ENCODE measurements around the gene DIP2A. TPM values are rescaled to one million over a fixed set of nuclear protein-coding genes. Genes with fewer than 3 reads are reported as not detected.
A peak's percentile ranks its signal among the peaks of the same experiment; 100 is the strongest.
"Not testable (repeated sequence)": the region's sequence is repeated elsewhere in the genome, so short reads cannot be mapped to it uniquely, and the experiment has no call there.

The DIP2A gene
- total RNA-seq, 2 donors from 2014 or later: 51.0 to 52.2 TPM

GRCh38 chr21:46517361-46517760 is 58.7 kb downstream of the DIP2A start:
- H3K27ac Mint-ChIP-seq: no peak overlapping the region

GRCh38 chr21:46518983-46519583 is 60.4 kb downstream of the DIP2A start:
- H3K4me1 Mint-ChIP-seq: no peaks in the 10 kb centered on the region
- no peak overlapping the region for H3K27ac ChIP-seq (ENCODE audit: low read depth, low read length)
- H3K4me1 ChIP-seq (ENCODE audit: control insufficient read depth, insufficient read depth, low read length): no peaks in the 10 kb centered on the region

More at GRCh38 chr21:46517361-46517760, 58.7 kb downstream of the DIP2A start:
- no peaks in the 10 kb centered on the region for H3K9me3 Mint-ChIP-seq
- H3K36me3 Mint-ChIP-seq (ENCODE audit: low read depth): peaks cover 53% of the 10 kb centered on the region
- H3K4me1 ChIP-seq (ENCODE audit: control insufficient read depth, insufficient read depth, low read length): no peaks in the 10 kb centered on the region
- TF ChIP-seq CTCF (conservative IDR thresholded peaks at IDR 0.05): no peak
- H3K9me3 ChIP-seq (ENCODE audit: control insufficient read depth, low read length): peaks cover 7% of the 10 kb centered on the region
- DNase-seq: no peak
- peaks cover 54% of the 10 kb centered on the region for H3K36me3 ChIP-seq (ENCODE audit: control insufficient read depth, insufficient read depth, low read length)
- no peak overlapping the region for H3K9ac ChIP-seq (ENCODE audit: extremely low read depth, low read length, poor library complexity, severe bottlenecking)
- H3K4me3 ChIP-seq (ENCODE audit: low read length): no peak overlapping the region
- H3K4me1 Mint-ChIP-seq: no peaks in the 10 kb centered on the region
- no peak overlapping the region for H3K4me3 Mint-ChIP-seq
- no peaks in the 10 kb centered on the region for H3K27me3 Mint-ChIP-seq (ENCODE audit: insufficient read depth)
- no peaks in the 10 kb centered on the region for H3K27me3 ChIP-seq (ENCODE audit: control insufficient read depth, insufficient read depth, low read length, poor library complexity, severe bottlenecking)
- WGBS, 2 experiments (ENCODE audit: insufficient coverage in 1 of 2, insufficient read length in 1 of 2): 83 to 95% methylated on average over 6 of the region's 6 CpGs
- H3K27ac ChIP-seq (ENCODE audit: low read depth, low read length): no peak overlapping the region

GRCh38 chr21:46527393-46527792 is 68.7 kb downstream of the DIP2A start:
- Mint-ChIP-seq H3K36me3 (ENCODE audit: low read depth) (peaks cover 23% of the 10 kb centered on the region), H3K27ac (peak overlapping the region; percentile 55)
- H3K9me3 Mint-ChIP-seq; H3K4me3 Mint-ChIP-seq; H3K4me1 Mint-ChIP-seq; H3K27me3 ChIP-seq (ENCODE audit: control insufficient read depth, insufficient read depth, low read length, poor library complexity, severe bottlenecking); H3K4me1 ChIP-seq (ENCODE audit: control insufficient read depth, insufficient read depth, low read length); H3K27ac ChIP-seq (ENCODE audit: low read depth, low read length); DNase-seq; H3K27me3 Mint-ChIP-seq (ENCODE audit: insufficient read depth); H3K9ac ChIP-seq (ENCODE audit: extremely low read depth, low read length, poor library complexity, severe bottlenecking); H3K4me3 ChIP-seq (ENCODE audit: low read length); H3K9me3 ChIP-seq (ENCODE audit: control insufficient read depth, low read length): not testable (repeated sequence)
- WGBS, 2 experiments (ENCODE audit: insufficient coverage in 1 of 2, insufficient read length in 1 of 2): 84 to 90% methylated on average over 5 to 8 of the region's 8 CpGs
- H3K36me3 ChIP-seq (ENCODE audit: control insufficient read depth, insufficient read depth, low read length): peaks cover 41% of the 10 kb centered on the region

More at GRCh38 chr21:46518983-46519583, 60.4 kb downstream of the DIP2A start:
- H3K4me3 Mint-ChIP-seq: no peak overlapping the region
- H3K36me3 Mint-ChIP-seq (ENCODE audit: low read depth): peaks cover 44% of the 10 kb centered on the region
- Histone ChIP-seq H3K9me3 (ENCODE audit: control insufficient read depth, low read length) (peaks cover 7% of the 10 kb centered on the region), H3K9ac (ENCODE audit: extremely low read depth, low read length, poor library complexity, severe bottlenecking) (no peak overlapping the region), H3K36me3 (ENCODE audit: control insufficient read depth, insufficient read depth, low read length) (peaks cover 47% of the 10 kb centered on the region), H3K4me3 (ENCODE audit: low read length) (no peak overlapping the region), H3K27me3 (ENCODE audit: control insufficient read depth, insufficient read depth, low read length, poor library complexity, severe bottlenecking) (no peaks in the 10 kb centered on the region)
- WGBS, 2 experiments (ENCODE audit: insufficient coverage in 1 of 2, insufficient read length in 1 of 2): 91 to 93% methylated on average over 3 to 4 of the region's 4 CpGs
- no peaks in the 10 kb centered on the region for H3K27me3 Mint-ChIP-seq (ENCODE audit: insufficient read depth)
- H3K27ac Mint-ChIP-seq: no peak overlapping the region
- no peaks in the 10 kb centered on the region for H3K9me3 Mint-ChIP-seq
- no peak for TF ChIP-seq CTCF (conservative IDR thresholded peaks at IDR 0.05)
- DNase-seq: no peak

GRCh38 chr21:46527801-46528200 is 69.1 kb downstream of the DIP2A start:
- Histone ChIP-seq H3K4me1 (ENCODE audit: control insufficient read depth, insufficient read depth, low read length) (no peaks in the 10 kb centered on the region), H3K27me3 (ENCODE audit: control insufficient read depth, insufficient read depth, low read length, poor library complexity, severe bottlenecking) (no peaks in the 10 kb centered on the region), H3K27ac (ENCODE audit: low read depth, low read length) (no peak overlapping the region), H3K4me3 (ENCODE audit: low read length) (no peak overlapping the region), H3K9ac (ENCODE audit: extremely low read depth, low read length, poor library complexity, severe bottlenecking) (no peak overlapping the region), H3K36me3 (ENCODE audit: control insufficient read depth, insufficient read depth, low read length) (peaks cover 38% of the 10 kb centered on the region), H3K9me3 (ENCODE audit: control insufficient read depth, low read length) (no peaks in the 10 kb centered on the region)
- Mint-ChIP-seq H3K9me3 (no peaks in the 10 kb centered on the region), H3K27ac (peak overlapping the region; percentile 55), H3K36me3 (ENCODE audit: low read depth) (peaks cover 24% of the 10 kb centered on the region), H3K27me3 (ENCODE audit: insufficient read depth) (no peaks in the 10 kb centered on the region), H3K4me1 (no peaks in the 10 kb centered on the region), H3K4me3 (no peak overlapping the region)
- TF ChIP-seq CTCF (conservative IDR thresholded peaks at IDR 0.05): no peak
- WGBS, 2 experiments (ENCODE audit: insufficient coverage in 1 of 2, insufficient read length in 1 of 2): 94 to 100% methylated on average over 2 to 4 of the region's 4 CpGs
- DNase-seq: no peak

Measured in endodermal cell (in vitro differentiated cells).